WTC11 (cell line): ENCODE measurements around the gene NAXD. TPM values are rescaled to one million over a fixed set of nuclear protein-coding genes. Genes with fewer than 3 reads are reported as not detected.

ENCODE experiments used
- ATAC-seq: fragments of 200-7000 bp; cut with Tn5 transposase; 2 replicates; pipeline ENCODE4 v1.10.0; 2021; ENCODE audit warnings: mild to moderate bottlenecking, moderate library complexity
- CTCF ChIA-PET: fragments of 300-600 bp; sonication (Branson Sonifier 250); formaldehyde crosslinking; loops from one replicate; lab custom pipeline; 2021; ENCODE audit warnings: antibody characterized with exemption; lab: Charles Lee
- POLR2A ChIA-PET: fragments of 350-600 bp; sonication (Branson Sonifier 250); formaldehyde crosslinking; loops from one replicate; lab custom pipeline; 2021; ENCODE audit warnings: antibody characterized with exemption; lab: Charles Lee
- DNase-seq: peaks from one replicate; pipeline ENCODE4 v3.0.0; 2021; ENCODE audit warnings: low spot score
- H3K27ac Mint-ChIP-seq: 2 replicates; pipeline ENCODE4 v1.8.0; 2021; ENCODE audit warnings: mixed read lengths
- H3K27me3 Mint-ChIP-seq: 2 replicates; pipeline ENCODE4 v1.8.0; 2021; ENCODE audit warnings: low read depth, mild to moderate bottlenecking, moderate library complexity, mixed read lengths
- H3K36me3 Mint-ChIP-seq: 2 replicates; pipeline ENCODE4 v1.8.0; 2021; ENCODE audit warnings: mixed read lengths
- H3K4me1 Mint-ChIP-seq: 2 replicates; pipeline ENCODE4 v1.8.0; 2022; ENCODE audit warnings: mixed read lengths
- H3K4me3 Mint-ChIP-seq: 2 replicates; pipeline ENCODE4 v1.8.0; 2021; ENCODE audit warnings: mild to moderate bottlenecking, moderate library complexity, mixed read lengths
- H3K9me3 Mint-ChIP-seq: 2 replicates; pipeline ENCODE4 v1.8.0; 2021; ENCODE audit warnings: mixed read lengths
- CREB1 ChIP-seq: sonication (generic); formaldehyde crosslinking; IDR thresholded peaks from 2 replicates; pipeline ENCODE4 v1.8.0; 2023; ENCODE audit warnings: mild to moderate bottlenecking, missing genetic modification reagents
- FOXJ3 ChIP-seq: sonication (generic); formaldehyde crosslinking; IDR thresholded peaks from 2 replicates; pipeline ENCODE4 v1.9.0; 2021; ENCODE audit warnings: missing genetic modification reagents, mild to moderate bottlenecking, borderline replicate concordance
- FOXP1 ChIP-seq: sonication (generic); formaldehyde crosslinking; IDR thresholded peaks from 2 replicates; pipeline ENCODE4 v1.8.0; 2022; ENCODE audit warnings: missing genetic modification reagents, mild to moderate bottlenecking, moderate library complexity, borderline replicate concordance
- GRHL2 ChIP-seq: fragments of 250-450 bp; sonication (Bioruptor Pico); IDR thresholded peaks from 2 replicates; pipeline ENCODE4 v1.8.0; 2022; ENCODE audit warnings: mild to moderate bottlenecking, moderate library complexity; ENCODE audit not compliant: insufficient replicate concordance, severe bottlenecking
- JUN ChIP-seq: sonication (generic); formaldehyde crosslinking; IDR thresholded peaks from 2 replicates; pipeline ENCODE4 v1.8.0; 2023; ENCODE audit warnings: mild to moderate bottlenecking, missing genetic modification reagents
- MYBL2 ChIP-seq: sonication (generic); formaldehyde crosslinking; IDR thresholded peaks from 2 replicates; pipeline ENCODE4 v1.8.1; 2023; ENCODE audit warnings: mild to moderate bottlenecking, moderate library complexity, missing genetic modification reagents
- NFATC4 ChIP-seq: fragments of 250-450 bp; sonication (Bioruptor Pico); IDR thresholded peaks from 2 replicates; pipeline ENCODE4 v1.9.0; 2021; ENCODE audit warnings: mild to moderate bottlenecking
- NR2C2 ChIP-seq: sonication (generic); formaldehyde crosslinking; IDR thresholded peaks from 2 replicates; pipeline ENCODE4 v1.8.0; 2022; ENCODE audit warnings: mild to moderate bottlenecking, missing genetic modification reagents
- PRRX2 ChIP-seq: fragments of 250-450 bp; sonication (Bioruptor Pico); IDR thresholded peaks from 2 replicates; pipeline ENCODE4 v1.8.0; 2021; ENCODE audit warnings: mild to moderate bottlenecking
- RELA ChIP-seq: sonication (generic); formaldehyde crosslinking; IDR thresholded peaks from 2 replicates; pipeline ENCODE4 v1.8.1; 2022; ENCODE audit warnings: missing genetic modification reagents, mild to moderate bottlenecking, borderline replicate concordance
- SMAD4 ChIP-seq: sonication (generic); formaldehyde crosslinking; IDR thresholded peaks from 2 replicates; pipeline ENCODE4 v1.8.0; 2022; ENCODE audit warnings: mild to moderate bottlenecking, missing genetic modification reagents
- SOX15 ChIP-seq: fragments of 250-450 bp; sonication (Bioruptor Pico); IDR thresholded peaks from 2 replicates; pipeline ENCODE4 v1.9.0; 2021; ENCODE audit warnings: mild to moderate bottlenecking
- SP1 ChIP-seq: sonication (generic); formaldehyde crosslinking; conservative IDR thresholded peaks from 2 replicates; pipeline ENCODE4 v1.8.1; 2022; ENCODE audit warnings: missing genetic modification reagents
- TCF7 ChIP-seq: sonication (generic); formaldehyde crosslinking; IDR thresholded peaks from 2 replicates; pipeline ENCODE4 v1.8.0; 2022; ENCODE audit warnings: mild to moderate bottlenecking, low read depth, missing genetic modification reagents, moderate library complexity
- TEAD4 ChIP-seq: sonication (generic); formaldehyde crosslinking; IDR thresholded peaks from 2 replicates; pipeline ENCODE4 v1.8.0; 2022; ENCODE audit warnings: mild to moderate bottlenecking, missing genetic modification reagents
- ZNF219 ChIP-seq: sonication (generic); formaldehyde crosslinking; IDR thresholded peaks from 2 replicates; pipeline ENCODE4 v1.8.0; 2023; ENCODE audit warnings: missing genetic modification reagents, mild to moderate bottlenecking, borderline replicate concordance
- ZNF423 ChIP-seq: fragments of 250-450 bp; sonication (Bioruptor Pico); IDR thresholded peaks from 2 replicates; pipeline ENCODE4 v2.1.2; 2022; ENCODE audit warnings: mild to moderate bottlenecking, moderate library complexity
- total RNA-seq: library from RNA; stranded (reverse); gene quantifications from 3 replicates; pipeline ENCODE4 v1.2.3, GENCODE V29; 2021
- TF ChIP-seq, protein P1 (sequence below): sonication (generic); formaldehyde crosslinking; IDR thresholded peaks from 2 replicates; pipeline ENCODE4 v1.8.0; 2022; ENCODE audit warnings: mild to moderate bottlenecking, missing genetic modification reagents
- TF ChIP-seq, protein P2 (sequence below): sonication (generic); formaldehyde crosslinking; conservative IDR thresholded peaks from 2 replicates; pipeline ENCODE4 v1.8.1; 2022; ENCODE audit warnings: mild to moderate bottlenecking, missing genetic modification reagents
- TF ChIP-seq, protein P3 (sequence below): sonication (generic); formaldehyde crosslinking; IDR thresholded peaks from 2 replicates; pipeline ENCODE4 v1.8.0; 2022; ENCODE audit warnings: mild to moderate bottlenecking, missing genetic modification reagents
- TF ChIP-seq, protein P4 (sequence below): fragments of 250-450 bp; sonication (Bioruptor Pico); IDR thresholded peaks from 2 replicates; pipeline ENCODE4 v2.1.2; 2022; ENCODE audit warnings: mild to moderate bottlenecking, moderate library complexity
- TF ChIP-seq, protein P5 (sequence below): sonication (generic); formaldehyde crosslinking; IDR thresholded peaks from 2 replicates; pipeline ENCODE4 v1.8.1; 2023; ENCODE audit warnings: mild to moderate bottlenecking, missing genetic modification reagents, moderate library complexity
- TF ChIP-seq, protein P6 (sequence below): sonication (generic); formaldehyde crosslinking; IDR thresholded peaks from 2 replicates; pipeline ENCODE4 v1.8.1; 2023; ENCODE audit warnings: mild to moderate bottlenecking, missing genetic modification reagents
- TF ChIP-seq, protein P7 (sequence below): sonication (generic); formaldehyde crosslinking; IDR thresholded peaks from 2 replicates; pipeline ENCODE4 v1.8.1; 2022; ENCODE audit warnings: low read depth, missing genetic modification reagents, borderline replicate concordance
- TF ChIP-seq, protein P8 (sequence below): sonication (generic); formaldehyde crosslinking; IDR thresholded peaks from 2 replicates; pipeline ENCODE4 v1.8.0; 2022; ENCODE audit warnings: mild to moderate bottlenecking, missing genetic modification reagents

NAXD gene
- total RNA-seq, 1 experiment from 2014 or later = 29.3 TPM

DNA sequence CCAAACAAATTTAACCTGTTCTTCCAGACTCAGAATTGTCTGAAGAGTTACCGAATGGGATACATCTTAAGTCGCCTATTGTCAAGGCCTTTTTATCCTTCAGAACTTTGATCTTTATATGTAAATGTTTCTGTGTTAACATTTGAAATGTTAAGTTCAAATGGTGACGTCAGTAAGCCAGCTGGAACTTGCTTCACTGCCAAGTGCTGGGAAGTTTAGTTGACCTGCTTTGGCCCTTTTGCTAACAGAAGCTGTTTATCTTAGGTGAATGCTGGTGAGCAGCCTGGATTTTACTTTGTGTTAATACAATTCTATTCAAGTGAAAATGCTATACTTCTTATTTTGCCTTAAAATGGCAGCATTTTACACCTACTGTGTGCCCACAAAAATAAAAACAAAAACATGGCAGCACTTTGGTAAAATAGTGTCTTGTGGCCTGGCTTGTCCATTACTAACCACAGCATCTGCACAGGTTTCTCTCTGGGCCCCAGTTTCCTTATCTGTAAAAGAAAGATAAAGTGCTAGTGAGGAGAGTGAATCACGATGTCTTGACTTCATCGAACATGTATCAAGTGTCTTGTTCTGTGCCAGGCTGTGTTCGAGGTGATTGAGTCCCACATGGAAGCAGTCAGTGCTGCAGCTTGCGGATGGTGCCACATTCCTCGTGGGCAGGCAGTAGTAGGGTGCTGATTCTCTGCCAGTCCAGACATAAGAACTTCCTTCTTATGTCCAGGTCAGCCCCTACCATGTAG lies 2.2 kb downstream of the NAXD start:
- Mint-ChIP-seq H3K4me3 (peak overlapping the region; percentile 78), H3K27ac (no peak overlapping the region)

DNA sequence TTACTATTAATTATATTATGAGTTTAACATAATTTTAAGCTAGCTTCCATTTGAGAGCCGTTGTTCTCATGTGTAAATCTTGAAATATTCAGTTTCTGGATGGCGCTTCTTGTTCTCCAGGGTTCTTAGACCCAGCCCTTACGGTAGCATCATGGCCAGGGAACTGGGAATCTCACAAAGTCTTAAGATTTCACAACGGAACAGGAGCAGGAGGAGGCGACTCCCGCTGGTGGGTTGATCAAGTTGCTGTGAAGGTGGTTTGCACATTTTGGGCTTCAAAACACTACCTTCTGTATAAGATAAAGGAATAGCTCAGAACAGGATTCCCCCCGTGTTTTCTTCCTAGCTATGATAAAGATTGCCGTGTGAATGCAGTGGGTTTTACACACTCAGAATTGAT lies 2.8 kb downstream of the NAXD start:
- no peak overlapping the region for H3K27ac Mint-ChIP-seq
- H3K9me3 Mint-ChIP-seq = peaks cover 4% of the 10 kb centered on the region
- H3K4me1 Mint-ChIP-seq = peaks cover 26% of the 10 kb centered on the region
- peaks cover 13% of the 10 kb centered on the region for H3K27me3 Mint-ChIP-seq
- H3K4me3 Mint-ChIP-seq = no peak overlapping the region
- no peak for DNase-seq
- ATAC-seq = no peak
- H3K36me3 Mint-ChIP-seq = peaks cover 5% of the 10 kb centered on the region
- POLR2A ChIA-PET = no interaction called here
- CTCF ChIA-PET = interaction anchor here (1.1 kb wide), 1 partner anchor 97 kb away, joined by 3 read pairs; no protein-coding TSS in a partner anchor
- TF ChIP-seq, protein P1, sequence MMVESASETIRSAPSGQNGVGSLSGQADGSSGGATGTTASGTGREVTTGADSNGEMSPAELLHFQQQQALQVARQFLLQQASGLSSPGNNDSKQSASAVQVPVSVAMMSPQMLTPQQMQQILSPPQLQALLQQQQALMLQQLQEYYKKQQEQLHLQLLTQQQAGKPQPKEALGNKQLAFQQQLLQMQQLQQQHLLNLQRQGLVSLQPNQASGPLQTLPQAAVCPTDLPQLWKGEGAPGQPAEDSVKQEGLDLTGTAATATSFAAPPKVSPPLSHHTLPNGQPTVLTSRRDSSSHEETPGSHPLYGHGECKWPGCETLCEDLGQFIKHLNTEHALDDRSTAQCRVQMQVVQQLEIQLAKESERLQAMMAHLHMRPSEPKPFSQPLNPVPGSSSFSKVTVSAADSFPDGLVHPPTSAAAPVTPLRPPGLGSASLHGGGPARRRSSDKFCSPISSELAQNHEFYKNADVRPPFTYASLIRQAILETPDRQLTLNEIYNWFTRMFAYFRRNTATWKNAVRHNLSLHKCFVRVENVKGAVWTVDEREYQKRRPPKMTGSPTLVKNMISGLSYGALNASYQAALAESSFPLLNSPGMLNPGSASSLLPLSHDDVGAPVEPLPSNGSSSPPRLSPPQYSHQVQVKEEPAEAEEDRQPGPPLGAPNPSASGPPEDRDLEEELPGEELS (CRISPR knock-in tag) = no peak
- TF ChIP-seq, protein P2, sequence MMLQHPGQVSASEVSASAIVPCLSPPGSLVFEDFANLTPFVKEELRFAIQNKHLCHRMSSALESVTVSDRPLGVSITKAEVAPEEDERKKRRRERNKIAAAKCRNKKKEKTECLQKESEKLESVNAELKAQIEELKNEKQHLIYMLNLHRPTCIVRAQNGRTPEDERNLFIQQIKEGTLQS (CRISPR knock-in tag) = no peak
- TF ChIP-seq FOXP1 (CRISPR knock-in tag) (no peak), CREB1 (no peak), SMAD4 (no peak), JUN (CRISPR knock-in tag) (no peak)
- TF ChIP-seq, protein P3, sequence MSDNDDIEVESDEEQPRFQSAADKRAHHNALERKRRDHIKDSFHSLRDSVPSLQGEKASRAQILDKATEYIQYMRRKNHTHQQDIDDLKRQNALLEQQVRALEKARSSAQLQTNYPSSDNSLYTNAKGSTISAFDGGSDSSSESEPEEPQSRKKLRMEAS (CRISPR knock-in tag) = no peak
- TF ChIP-seq, protein P4, sequence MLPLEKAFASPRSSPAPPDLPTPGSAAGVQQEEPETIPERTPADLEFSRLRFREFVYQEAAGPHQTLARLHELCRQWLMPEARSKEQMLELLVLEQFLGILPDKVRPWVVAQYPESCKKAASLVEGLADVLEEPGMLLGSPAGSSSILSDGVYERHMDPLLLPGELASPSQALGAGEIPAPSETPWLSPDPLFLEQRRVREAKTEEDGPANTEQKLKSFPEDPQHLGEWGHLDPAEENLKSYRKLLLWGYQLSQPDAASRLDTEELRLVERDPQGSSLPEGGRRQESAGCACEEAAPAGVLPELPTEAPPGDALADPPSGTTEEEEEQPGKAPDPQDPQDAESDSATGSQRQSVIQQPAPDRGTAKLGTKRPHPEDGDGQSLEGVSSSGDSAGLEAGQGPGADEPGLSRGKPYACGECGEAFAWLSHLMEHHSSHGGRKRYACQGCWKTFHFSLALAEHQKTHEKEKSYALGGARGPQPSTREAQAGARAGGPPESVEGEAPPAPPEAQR (CRISPR knock-in tag) = no peak

More for the DNA sequence above, 2.2 kb downstream of the NAXD start:
- DNase-seq (no peak), ATAC-seq (no peak)
- Mint-ChIP-seq H3K9me3 (peaks cover 11% of the 10 kb centered on the region), H3K36me3 (peaks cover 2% of the 10 kb centered on the region), H3K4me1 (peaks cover 26% of the 10 kb centered on the region), H3K27me3 (peaks cover 20% of the 10 kb centered on the region)
- TF ChIP-seq PRRX2 (no peak), RELA (no peak), SP1 (no peak), MYBL2 (CRISPR knock-in tag) (no peak), NR2C2 (CRISPR knock-in tag) (no peak), ZNF219 (CRISPR knock-in tag) (no peak), TEAD4 (no peak), ZNF423 (no peak), GRHL2 (CRISPR knock-in tag) (no peak), NFATC4 (no peak), SOX15 (no peak), TCF7 (CRISPR knock-in tag) (no peak), FOXJ3 (CRISPR knock-in tag) (no peak)
- TF ChIP-seq, protein P5, sequence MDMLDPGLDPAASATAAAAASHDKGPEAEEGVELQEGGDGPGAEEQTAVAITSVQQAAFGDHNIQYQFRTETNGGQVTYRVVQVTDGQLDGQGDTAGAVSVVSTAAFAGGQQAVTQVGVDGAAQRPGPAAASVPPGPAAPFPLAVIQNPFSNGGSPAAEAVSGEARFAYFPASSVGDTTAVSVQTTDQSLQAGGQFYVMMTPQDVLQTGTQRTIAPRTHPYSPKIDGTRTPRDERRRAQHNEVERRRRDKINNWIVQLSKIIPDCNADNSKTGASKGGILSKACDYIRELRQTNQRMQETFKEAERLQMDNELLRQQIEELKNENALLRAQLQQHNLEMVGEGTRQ (CRISPR knock-in tag) = no peak
- TF ChIP-seq, protein P2 (CRISPR knock-in tag) = no peak
- TF ChIP-seq, protein P6, sequence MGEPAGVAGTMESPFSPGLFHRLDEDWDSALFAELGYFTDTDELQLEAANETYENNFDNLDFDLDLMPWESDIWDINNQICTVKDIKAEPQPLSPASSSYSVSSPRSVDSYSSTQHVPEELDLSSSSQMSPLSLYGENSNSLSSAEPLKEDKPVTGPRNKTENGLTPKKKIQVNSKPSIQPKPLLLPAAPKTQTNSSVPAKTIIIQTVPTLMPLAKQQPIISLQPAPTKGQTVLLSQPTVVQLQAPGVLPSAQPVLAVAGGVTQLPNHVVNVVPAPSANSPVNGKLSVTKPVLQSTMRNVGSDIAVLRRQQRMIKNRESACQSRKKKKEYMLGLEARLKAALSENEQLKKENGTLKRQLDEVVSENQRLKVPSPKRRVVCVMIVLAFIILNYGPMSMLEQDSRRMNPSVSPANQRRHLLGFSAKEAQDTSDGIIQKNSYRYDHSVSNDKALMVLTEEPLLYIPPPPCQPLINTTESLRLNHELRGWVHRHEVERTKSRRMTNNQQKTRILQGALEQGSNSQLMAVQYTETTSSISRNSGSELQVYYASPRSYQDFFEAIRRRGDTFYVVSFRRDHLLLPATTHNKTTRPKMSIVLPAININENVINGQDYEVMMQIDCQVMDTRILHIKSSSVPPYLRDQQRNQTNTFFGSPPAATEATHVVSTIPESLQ (CRISPR knock-in tag) = no peak
- TF ChIP-seq, protein P7, sequence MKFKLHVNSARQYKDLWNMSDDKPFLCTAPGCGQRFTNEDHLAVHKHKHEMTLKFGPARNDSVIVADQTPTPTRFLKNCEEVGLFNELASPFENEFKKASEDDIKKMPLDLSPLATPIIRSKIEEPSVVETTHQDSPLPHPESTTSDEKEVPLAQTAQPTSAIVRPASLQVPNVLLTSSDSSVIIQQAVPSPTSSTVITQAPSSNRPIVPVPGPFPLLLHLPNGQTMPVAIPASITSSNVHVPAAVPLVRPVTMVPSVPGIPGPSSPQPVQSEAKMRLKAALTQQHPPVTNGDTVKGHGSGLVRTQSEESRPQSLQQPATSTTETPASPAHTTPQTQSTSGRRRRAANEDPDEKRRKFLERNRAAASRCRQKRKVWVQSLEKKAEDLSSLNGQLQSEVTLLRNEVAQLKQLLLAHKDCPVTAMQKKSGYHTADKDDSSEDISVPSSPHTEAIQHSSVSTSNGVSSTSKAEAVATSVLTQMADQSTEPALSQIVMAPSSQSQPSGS (CRISPR knock-in tag) = no peak
- TF ChIP-seq, protein P8, sequence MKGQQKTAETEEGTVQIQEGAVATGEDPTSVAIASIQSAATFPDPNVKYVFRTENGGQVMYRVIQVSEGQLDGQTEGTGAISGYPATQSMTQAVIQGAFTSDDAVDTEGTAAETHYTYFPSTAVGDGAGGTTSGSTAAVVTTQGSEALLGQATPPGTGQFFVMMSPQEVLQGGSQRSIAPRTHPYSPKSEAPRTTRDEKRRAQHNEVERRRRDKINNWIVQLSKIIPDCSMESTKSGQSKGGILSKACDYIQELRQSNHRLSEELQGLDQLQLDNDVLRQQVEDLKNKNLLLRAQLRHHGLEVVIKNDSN (CRISPR knock-in tag) = no peak
- CTCF ChIA-PET = interaction anchor here (1.0 to 1.4 kb wide), 2 partner anchors 27 to 162 kb away, joined by 4 read pairs; no protein-coding TSS in a partner anchor
- POLR2A ChIA-PET = no interaction called here
